K562 (cell line): ENCODE results near the gene LONP1. TPM values are rescaled to one million over a fixed set of nuclear protein-coding genes. Genes with fewer than 3 reads are reported as not detected.

Experiments
- C11orf30 ChIP-seq: fragments of 450-650 bp; IDR thresholded peaks from 2 replicates; pipeline ENCODE4 v1.6.1; 2016; ENCODE audit warnings: low read depth, mild to moderate bottlenecking
- CBX8 ChIP-seq: fragments of 200-600 bp; sonication (generic); IDR thresholded peaks from 2 replicates; pipeline ENCODE4 v1.6.1; 2012; ENCODE audit warnings: borderline replicate concordance, mixed run types, low read depth, mild to moderate bottlenecking, moderate library complexity, mixed read lengths, low read length, control low read depth, inconsistent platforms; ENCODE audit not compliant: poor library complexity, severe bottlenecking; ENCODE audit errors: extremely low read depth
- ELF1 ChIP-seq: fragments of 200-800 bp; sonication (Bioruptor generic); IDR thresholded peaks from 2 replicates; pipeline ENCODE4 v1.6.1; 2016; ENCODE audit warnings: missing genetic modification characterization, missing compliant biosample characterization
- GATA2 ChIP-seq: sonication (generic); formaldehyde crosslinking; IDR thresholded peaks from 2 replicates; pipeline ENCODE4 v1.4.0; 2020; ENCODE audit warnings: mild to moderate bottlenecking, missing genetic modification reagents
- HIVEP1 ChIP-seq: fragments of 250-450 bp; sonication (Bioruptor Pico); IDR thresholded peaks from 2 replicates; pipeline ENCODE4 v1.4.0; 2020; ENCODE audit warnings: mild to moderate bottlenecking
- IRF2 ChIP-seq: sonication (generic); formaldehyde crosslinking; IDR thresholded peaks from 2 replicates; pipeline ENCODE4 v1.8.1; 2022; ENCODE audit warnings: mild to moderate bottlenecking, missing genetic modification reagents
- KLF13 ChIP-seq: fragments of 450-650 bp; IDR thresholded peaks from 2 replicates; pipeline ENCODE4 v1.6.1; 2016; ENCODE audit warnings: missing genetic modification characterization, low read depth, mild to moderate bottlenecking, missing compliant biosample characterization, moderate library complexity, borderline replicate concordance
- MCM2 ChIP-seq: fragments of 450-650 bp; IDR thresholded peaks from 2 replicates; pipeline ENCODE4 v1.6.1; 2017; ENCODE audit warnings: low read depth, mild to moderate bottlenecking
- PHF8 ChIP-seq: fragments of 200-600 bp; sonication (generic); IDR thresholded peaks from 2 replicates; pipeline ENCODE4 v1.6.1; 2012; ENCODE audit warnings: mixed run types, mild to moderate bottlenecking, inconsistent platforms, low read length, moderate library complexity, borderline replicate concordance
- RHOXF2B ChIP-seq: fragments of 250-450 bp; sonication (Bioruptor Pico); conservative IDR thresholded peaks from 2 replicates; pipeline ENCODE4 v1.5.1; 2021
- ZEB2 ChIP-seq: fragments of 450-650 bp; IDR thresholded peaks from 2 replicates; pipeline ENCODE4 v1.6.1; 2016
- ZNF23 ChIP-seq: fragments of 250-450 bp; sonication (Bioruptor Pico); IDR thresholded peaks from 2 replicates; pipeline ENCODE4 v1.4.0; 2020; ENCODE audit warnings: mild to moderate bottlenecking
- ZNF589 ChIP-seq: fragments of 200-800 bp; sonication (Bioruptor generic); IDR thresholded peaks from 2 replicates; pipeline ENCODE4 v1.6.1; 2016; ENCODE audit warnings: low read depth, missing genetic modification characterization, missing compliant biosample characterization
- polyA plus RNA-seq, 8 experiments: library from polyadenylated mRNA; depleted of rRNA in 4 of 8; stranded (reverse) in 5 of 8; unstranded in 3 of 8; fragments of >200 nt; fragmentation: Nextera tagmentation in 2 of 8; fragmentation: Illumina TruSeq in 1 of 8; extraction: Ambion mirVana in 2 of 8; extraction: Trizol in 1 of 8; gene quantifications; 2 replicates each; pipeline versions ENCODE4 v1.2.1 to v1.2.3, GENCODE V29; 2011 to 2014; ENCODE audit warnings: inconsistent platforms in 1 of 8, missing spikeins in 1 of 8
- total RNA-seq, 7 experiments: library from RNA; depleted of rRNA in 6 of 7; stranded (reverse); fragments of >200 nt in 6 of 7; fragmentation: Illumina TruSeq in 2 of 7; extraction: Trizol in 2 of 7; gene quantifications; 2 replicates each; pipeline versions ENCODE4 v1.2.1 to v1.2.3, GENCODE V29; 2011 to 2021; ENCODE audit warnings: low replicate concordance in 1 of 7
- TF ChIP-seq, protein P1 (sequence below): sonication (generic); formaldehyde crosslinking; IDR thresholded peaks from 2 replicates; pipeline ENCODE4 v1.8.0; 2022; ENCODE audit warnings: missing genetic modification reagents, mild to moderate bottlenecking, borderline replicate concordance
- TF ChIP-seq, protein P2 (sequence below): fragments of 200-400 bp; formaldehyde crosslinking; IDR thresholded peaks from 2 replicates; pipeline ENCODE4 v1.6.1; 2017; ENCODE audit warnings: mild to moderate bottlenecking, low read depth, low read length, moderate library complexity
- TF ChIP-seq, protein P3 (sequence below): fragments of 450-650 bp; IDR thresholded peaks from 2 replicates; pipeline ENCODE4 v1.6.1; 2017; ENCODE audit warnings: antibody characterized with exemption, mild to moderate bottlenecking
- TF ChIP-seq, protein P4 (sequence below): IDR thresholded peaks from 2 replicates; pipeline ENCODE4 v1.6.1; 2014; ENCODE audit warnings: antibody characterized with exemption

Gene LONP1
- total and polyA plus RNA-seq, 9 of the 15 experiments (the other 6 are each of a cell fraction or from before 2014, with no cell fraction given): 1.1 to 238 (median 84.5) TPM

DNA sequence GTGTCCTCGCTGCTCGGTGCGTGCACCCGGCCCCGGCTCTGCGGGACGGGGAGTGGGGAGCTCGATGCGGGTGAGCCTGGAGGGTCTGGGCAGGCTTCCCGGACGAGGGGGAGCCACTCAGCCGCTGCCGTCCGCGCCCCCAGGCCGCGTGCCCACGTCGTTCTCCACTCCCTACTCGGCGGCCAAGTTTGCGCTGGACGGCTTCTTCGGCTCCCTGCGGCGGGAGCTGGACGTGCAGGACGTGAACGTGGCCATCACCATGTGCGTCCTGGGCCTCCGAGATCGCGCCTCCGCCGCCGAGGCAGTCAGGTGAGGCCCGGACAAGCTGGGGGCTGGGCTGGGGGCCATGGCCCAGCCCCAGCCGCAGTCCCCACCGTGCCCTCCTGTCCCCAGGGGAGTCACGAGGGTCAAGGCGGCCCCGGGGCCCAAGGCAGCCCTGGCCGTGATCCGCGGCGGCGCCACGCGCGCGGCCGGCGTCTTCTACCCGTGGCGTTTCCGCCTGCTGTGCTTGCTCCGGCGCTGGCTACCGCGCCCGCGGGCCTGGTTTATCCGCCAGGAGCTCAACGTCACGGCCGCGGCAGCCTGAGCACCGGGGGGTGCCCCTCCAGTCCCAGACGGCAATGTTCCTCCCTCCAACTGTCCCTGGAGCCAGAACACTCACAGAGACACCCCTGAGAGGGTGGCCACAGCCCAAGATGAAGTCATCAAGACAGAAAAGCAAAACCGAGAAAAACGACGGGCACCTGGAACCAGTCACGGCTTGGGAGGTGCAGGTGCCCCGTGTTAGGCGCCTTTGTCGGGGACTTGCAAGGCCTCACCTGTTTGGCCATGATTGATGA, 32.4 kb downstream of the LONP1 start (continued):
- TF ChIP-seq, protein P1, sequence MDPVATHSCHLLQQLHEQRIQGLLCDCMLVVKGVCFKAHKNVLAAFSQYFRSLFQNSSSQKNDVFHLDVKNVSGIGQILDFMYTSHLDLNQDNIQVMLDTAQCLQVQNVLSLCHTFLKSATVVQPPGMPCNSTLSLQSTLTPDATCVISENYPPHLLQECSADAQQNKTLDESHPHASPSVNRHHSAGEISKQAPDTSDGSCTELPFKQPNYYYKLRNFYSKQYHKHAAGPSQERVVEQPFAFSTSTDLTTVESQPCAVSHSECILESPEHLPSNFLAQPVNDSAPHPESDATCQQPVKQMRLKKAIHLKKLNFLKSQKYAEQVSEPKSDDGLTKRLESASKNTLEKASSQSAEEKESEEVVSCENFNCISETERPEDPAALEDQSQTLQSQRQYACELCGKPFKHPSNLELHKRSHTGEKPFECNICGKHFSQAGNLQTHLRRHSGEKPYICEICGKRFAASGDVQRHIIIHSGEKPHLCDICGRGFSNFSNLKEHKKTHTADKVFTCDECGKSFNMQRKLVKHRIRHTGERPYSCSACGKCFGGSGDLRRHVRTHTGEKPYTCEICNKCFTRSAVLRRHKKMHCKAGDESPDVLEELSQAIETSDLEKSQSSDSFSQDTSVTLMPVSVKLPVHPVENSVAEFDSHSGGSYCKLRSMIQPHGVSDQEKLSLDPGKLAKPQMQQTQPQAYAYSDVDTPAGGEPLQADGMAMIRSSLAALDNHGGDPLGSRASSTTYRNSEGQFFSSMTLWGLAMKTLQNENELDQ (CRISPR knock-in tag): no peak
- TF ChIP-seq MCM2 (no peak), C11orf30 (no peak), IRF2 (CRISPR knock-in tag) (no peak), GATA2 (no peak), ZNF589 (CRISPR knock-in tag) (no peak), ELF1 (no peak), ZNF23 (CRISPR knock-in tag) (no peak), KLF13 (tag) (no peak), CBX8 (no peak), PHF8 (peak; percentile 16; the same call in 1 of the 2 replicates), RHOXF2B (CRISPR knock-in tag) (no peak), ZEB2 (no peak), HIVEP1 (no peak)
- TF ChIP-seq, protein P2, sequence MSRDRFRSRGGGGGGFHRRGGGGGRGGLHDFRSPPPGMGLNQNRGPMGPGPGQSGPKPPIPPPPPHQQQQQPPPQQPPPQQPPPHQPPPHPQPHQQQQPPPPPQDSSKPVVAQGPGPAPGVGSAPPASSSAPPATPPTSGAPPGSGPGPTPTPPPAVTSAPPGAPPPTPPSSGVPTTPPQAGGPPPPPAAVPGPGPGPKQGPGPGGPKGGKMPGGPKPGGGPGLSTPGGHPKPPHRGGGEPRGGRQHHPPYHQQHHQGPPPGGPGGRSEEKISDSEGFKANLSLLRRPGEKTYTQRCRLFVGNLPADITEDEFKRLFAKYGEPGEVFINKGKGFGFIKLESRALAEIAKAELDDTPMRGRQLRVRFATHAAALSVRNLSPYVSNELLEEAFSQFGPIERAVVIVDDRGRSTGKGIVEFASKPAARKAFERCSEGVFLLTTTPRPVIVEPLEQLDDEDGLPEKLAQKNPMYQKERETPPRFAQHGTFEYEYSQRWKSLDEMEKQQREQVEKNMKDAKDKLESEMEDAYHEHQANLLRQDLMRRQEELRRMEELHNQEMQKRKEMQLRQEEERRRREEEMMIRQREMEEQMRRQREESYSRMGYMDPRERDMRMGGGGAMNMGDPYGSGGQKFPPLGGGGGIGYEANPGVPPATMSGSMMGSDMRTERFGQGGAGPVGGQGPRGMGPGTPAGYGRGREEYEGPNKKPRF: no peak
- TF ChIP-seq, protein P3, sequence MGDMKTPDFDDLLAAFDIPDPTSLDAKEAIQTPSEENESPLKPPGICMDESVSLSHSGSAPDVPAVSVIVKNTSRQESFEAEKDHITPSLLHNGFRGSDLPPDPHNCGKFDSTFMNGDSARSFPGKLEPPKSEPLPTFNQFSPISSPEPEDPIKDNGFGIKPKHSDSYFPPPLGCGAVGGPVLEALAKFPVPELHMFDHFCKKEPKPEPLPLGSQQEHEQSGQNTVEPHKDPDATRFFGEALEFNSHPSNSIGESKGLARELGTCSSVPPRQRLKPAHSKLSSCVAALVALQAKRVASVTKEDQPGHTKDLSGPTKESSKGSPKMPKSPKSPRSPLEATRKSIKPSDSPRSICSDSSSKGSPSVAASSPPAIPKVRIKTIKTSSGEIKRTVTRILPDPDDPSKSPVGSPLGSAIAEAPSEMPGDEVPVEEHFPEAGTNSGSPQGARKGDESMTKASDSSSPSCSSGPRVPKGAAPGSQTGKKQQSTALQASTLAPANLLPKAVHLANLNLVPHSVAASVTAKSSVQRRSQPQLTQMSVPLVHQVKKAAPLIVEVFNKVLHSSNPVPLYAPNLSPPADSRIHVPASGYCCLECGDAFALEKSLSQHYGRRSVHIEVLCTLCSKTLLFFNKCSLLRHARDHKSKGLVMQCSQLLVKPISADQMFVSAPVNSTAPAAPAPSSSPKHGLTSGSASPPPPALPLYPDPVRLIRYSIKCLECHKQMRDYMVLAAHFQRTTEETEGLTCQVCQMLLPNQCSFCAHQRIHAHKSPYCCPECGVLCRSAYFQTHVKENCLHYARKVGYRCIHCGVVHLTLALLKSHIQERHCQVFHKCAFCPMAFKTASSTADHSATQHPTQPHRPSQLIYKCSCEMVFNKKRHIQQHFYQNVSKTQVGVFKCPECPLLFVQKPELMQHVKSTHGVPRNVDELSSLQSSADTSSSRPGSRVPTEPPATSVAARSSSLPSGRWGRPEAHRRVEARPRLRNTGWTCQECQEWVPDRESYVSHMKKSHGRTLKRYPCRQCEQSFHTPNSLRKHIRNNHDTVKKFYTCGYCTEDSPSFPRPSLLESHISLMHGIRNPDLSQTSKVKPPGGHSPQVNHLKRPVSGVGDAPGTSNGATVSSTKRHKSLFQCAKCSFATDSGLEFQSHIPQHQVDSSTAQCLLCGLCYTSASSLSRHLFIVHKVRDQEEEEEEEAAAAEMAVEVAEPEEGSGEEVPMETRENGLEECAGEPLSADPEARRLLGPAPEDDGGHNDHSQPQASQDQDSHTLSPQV: 0 out of 2 replicates have a peak, but pooled peaks have one; percentile 21
- TF ChIP-seq, protein P4, sequence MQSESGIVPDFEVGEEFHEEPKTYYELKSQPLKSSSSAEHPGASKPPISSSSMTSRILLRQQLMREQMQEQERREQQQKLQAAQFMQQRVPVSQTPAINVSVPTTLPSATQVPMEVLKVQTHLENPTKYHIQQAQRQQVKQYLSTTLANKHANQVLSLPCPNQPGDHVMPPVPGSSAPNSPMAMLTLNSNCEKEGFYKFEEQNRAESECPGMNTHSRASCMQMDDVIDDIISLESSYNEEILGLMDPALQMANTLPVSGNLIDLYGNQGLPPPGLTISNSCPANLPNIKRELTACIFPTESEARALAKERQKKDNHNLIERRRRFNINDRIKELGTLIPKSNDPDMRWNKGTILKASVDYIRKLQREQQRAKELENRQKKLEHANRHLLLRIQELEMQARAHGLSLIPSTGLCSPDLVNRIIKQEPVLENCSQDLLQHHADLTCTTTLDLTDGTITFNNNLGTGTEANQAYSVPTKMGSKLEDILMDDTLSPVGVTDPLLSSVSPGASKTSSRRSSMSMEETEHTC: no peak
